Stomach (tissue), 4 donors: Measurements from ENCODE around the gene ABCC1.

ENCODE experiments used
- CTCF ChIP-seq, 7 experiments: fragments of 450-650 bp in 4 of 7; fragments of 200-600 bp in 3 of 7; sonication (generic) in 3 of 7; IDR thresholded peaks; one replicate each; pipeline ENCODE4 v1.5.1; 2016 to 2019; ENCODE audit warnings: antibody characterized with exemption in 7 of 7, control low read depth in 2 of 7, mild to moderate bottlenecking in 1 of 7
- EP300 ChIP-seq: sonication (generic); formaldehyde crosslinking; IDR thresholded peaks from one replicate; pipeline ENCODE4 v1.6.1; 2017; ENCODE audit warnings: antibody characterized with exemption
- POLR2A ChIP-seq, 4 donors: fragments of 450-650 bp; IDR thresholded peaks; one replicate each; pipeline ENCODE4 v1.6.1; 2016; ENCODE audit warnings: antibody characterized with exemption in 4 of 4, control low read depth in 2 of 4, mild to moderate bottlenecking in 1 of 4, moderate library complexity in 1 of 4
- POLR2AphosphoS5 ChIP-seq, 3 donors: sonication (generic); formaldehyde crosslinking; IDR thresholded peaks; one replicate each; pipeline ENCODE4 v1.6.1; 2016; ENCODE audit warnings: antibody characterized with exemption in 3 of 3

DNA sequence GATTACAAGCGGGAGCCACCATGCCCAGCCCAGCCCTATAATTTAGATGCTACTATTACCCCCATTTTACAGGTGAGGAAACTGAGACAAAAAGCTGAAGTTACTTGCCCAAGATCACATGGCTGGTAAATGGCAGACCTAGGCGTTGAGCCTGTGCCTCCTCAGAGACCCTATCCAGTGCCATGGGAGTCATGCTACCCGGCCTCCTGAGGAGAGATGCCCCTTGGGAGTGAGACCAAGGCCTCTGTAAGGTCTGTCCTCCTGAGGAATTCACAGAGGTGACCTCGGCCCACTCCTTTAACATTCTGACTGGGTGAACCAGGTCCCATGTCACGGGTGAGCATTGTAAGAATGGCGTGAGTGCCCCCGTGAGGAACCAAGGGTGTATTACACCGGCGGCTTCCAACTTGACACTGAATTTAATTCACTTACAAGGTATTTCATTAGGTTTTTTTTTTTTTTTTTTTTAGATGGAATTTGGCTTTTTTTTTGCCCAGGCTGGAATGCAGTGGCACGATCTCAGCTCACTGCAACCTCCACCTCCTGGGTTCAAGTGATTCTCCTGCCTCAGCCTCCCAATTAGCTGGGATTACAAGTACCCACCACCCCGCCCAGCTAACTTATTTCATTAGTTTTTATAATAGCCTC is 178.2 kb downstream of the ABCC1 start:
- TF ChIP-seq CTCF (IDR thresholded peaks at IDR 0.05) (peak in 5 of 7 experiments; percentile 85 to 95 (median 91)), POLR2AphosphoS5 (IDR thresholded peaks at IDR 0.05) (peak in 1 of 3 donors; percentile 32), POLR2A (IDR thresholded peaks at IDR 0.05) (no peak), EP300 (no peak)
